BE2C (cell line): Measurements from ENCODE around the gene TTC28. TPM values are rescaled to one million over a fixed set of nuclear protein-coding genes. Genes with fewer than 3 reads are reported as not detected.
"Not testable (repeated sequence)": the region's sequence is repeated elsewhere in the genome, so short reads cannot be mapped to it uniquely, and the experiment has no call there.

Experiments used
- DNase-seq: peaks from one replicate; pipeline ENCODE4 v3.0.0-alpha.2; 2020
- H3K27me3 ChIP-seq: fragments of 250-450 bp; sonication (Bioruptor Pico); 2 replicates; pipeline ENCODE4 v1.5.1; 2020; ENCODE audit warnings: mild to moderate bottlenecking
- H3K36me3 ChIP-seq: fragments of 250-450 bp; sonication (Bioruptor Pico); 2 replicates; pipeline ENCODE4 v1.5.1; 2020; ENCODE audit warnings: mild to moderate bottlenecking
- H3K4me1 ChIP-seq: fragments of 250-450 bp; sonication (Bioruptor Pico); 2 replicates; pipeline ENCODE4 v1.5.1; 2020
- H3K4me3 ChIP-seq: 2 replicates; pipeline ENCODE4 v1.5.1; 2011; ENCODE audit warnings: low read depth, low read length
- H3K9me3 ChIP-seq: fragments of 250-450 bp; sonication (Bioruptor Pico); 2 replicates; pipeline ENCODE4 v1.5.1; 2020
- CTCF ChIP-seq: IDR thresholded peaks from 2 replicates; pipeline ENCODE4 v1.5.1; 2012; ENCODE audit warnings: mild to moderate bottlenecking, low read depth, low read length
- polyA plus RNA-seq: library from polyadenylated mRNA; unstranded; fragments of >200 nt; gene quantifications from one replicate; pipeline ENCODE4 v1.2.1, GENCODE V29; 2012; ENCODE audit warnings: low read depth, missing spikeins; ENCODE audit not compliant: insufficient read length, insufficient read depth

TTC28 gene
- polyA plus RNA-seq: 23.1 TPM

- H3K9me3 ChIP-seq, H3K4me1 ChIP-seq, H3K27me3 ChIP-seq, H3K36me3 ChIP-seq: not testable (repeated sequence)
- peak within 1 kb of the TSS; percentile 93 for H3K4me3 ChIP-seq
- peak; percentile 94 for DNase-seq
These were observed at the start of gene TTC28 for GRCh38 chr22:28679611-28680287. Gene TTC28, minus strand, starts transcription at chr22:28679840. Its CDS starts 117 bp downstream, at chr22:28679723.

- no peak overlapping the region for H3K4me3 ChIP-seq
- H3K36me3 ChIP-seq: peaks cover 19% of the 10 kb centered on the region
- no peaks in the 10 kb centered on the region for H3K27me3 ChIP-seq
- H3K9me3 ChIP-seq: no peaks in the 10 kb centered on the region
- no peaks in the 10 kb centered on the region for H3K4me1 ChIP-seq
- TF ChIP-seq CTCF: no peak
- no peak for DNase-seq
These were observed 49.1 kb upstream of the TTC28 start for GRCh38 chr22:28728621-28729313.

DNA sequence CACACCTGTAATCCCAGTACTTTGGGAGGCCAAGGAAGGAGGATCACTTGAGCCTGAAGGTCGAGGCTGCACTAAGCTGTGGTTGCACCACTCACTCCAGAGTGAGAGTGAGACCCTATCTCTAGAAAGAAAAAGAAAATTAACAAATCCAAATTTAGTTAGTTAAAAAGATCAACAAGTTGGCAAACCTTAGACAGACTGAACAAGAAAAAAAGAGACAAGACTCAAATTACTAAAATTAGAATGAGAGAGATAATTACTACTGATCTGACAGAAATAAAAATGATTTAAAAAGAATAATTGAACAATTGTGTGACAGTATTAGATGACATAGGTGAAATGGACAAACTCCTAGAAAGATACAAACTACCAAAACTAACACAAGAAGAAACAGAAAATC, 48.4 kb upstream of the TTC28 start:
- no peak for DNase-seq
- H3K4me3 ChIP-seq: no peak overlapping the region
- H3K9me3 ChIP-seq: no peaks in the 10 kb centered on the region
- H3K27me3 ChIP-seq: no peaks in the 10 kb centered on the region
- H3K4me1 ChIP-seq: no peaks in the 10 kb centered on the region
- no peak for TF ChIP-seq CTCF
- peaks cover 17% of the 10 kb centered on the region for H3K36me3 ChIP-seq

DNA sequence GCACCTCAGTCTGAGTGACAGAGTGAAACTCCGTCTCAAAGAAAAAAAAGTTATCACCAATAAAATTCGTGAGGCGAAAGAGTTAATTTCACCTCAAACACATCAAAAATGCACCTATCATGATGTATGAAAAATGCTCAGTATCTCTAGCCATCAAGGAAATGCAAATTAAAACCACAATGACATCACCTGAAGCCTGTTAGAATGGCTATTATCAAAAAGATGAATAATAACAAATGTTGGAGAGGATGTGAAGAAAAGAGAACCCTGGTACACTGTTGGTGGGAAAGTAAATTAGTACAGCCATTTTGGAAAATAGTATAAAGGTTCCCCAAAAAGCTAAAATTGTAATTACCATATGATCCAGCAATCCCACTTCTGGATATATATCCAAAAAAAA, 38.4 kb upstream of the TTC28 start:
- no peak for DNase-seq
- no peak for TF ChIP-seq CTCF

DNA sequence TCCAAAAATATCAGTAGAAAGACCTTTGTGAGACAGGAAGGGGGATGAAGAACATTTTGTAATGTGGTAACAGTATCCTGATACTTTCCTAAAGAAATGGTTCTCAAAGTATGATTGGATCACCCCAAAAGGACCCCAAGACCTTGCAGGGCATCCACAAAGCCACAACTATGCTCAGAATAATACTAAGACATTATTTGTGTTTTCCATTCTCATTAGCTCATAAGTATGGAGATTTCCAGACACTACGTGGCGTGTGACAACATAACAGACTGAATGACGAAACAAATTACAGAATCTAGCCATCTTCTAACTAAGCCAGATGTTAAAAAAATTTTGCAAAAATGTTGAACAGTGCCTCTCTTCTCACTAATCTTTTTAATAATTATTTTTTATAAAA, 37.0 kb upstream of the TTC28 start:
- Histone ChIP-seq H3K36me3 (peaks cover 16% of the 10 kb centered on the region), H3K27me3 (no peaks in the 10 kb centered on the region), H3K9me3 (no peaks in the 10 kb centered on the region), H3K4me3 (no peak overlapping the region), H3K4me1 (no peaks in the 10 kb centered on the region)
- DNase-seq: no peak
- TF ChIP-seq CTCF: no peak

More for the DNA sequence above, 38.4 kb upstream of the TTC28 start:
- no peaks in the 10 kb centered on the region for H3K4me1 ChIP-seq
- no peaks in the 10 kb centered on the region for H3K9me3 ChIP-seq
- no peaks in the 10 kb centered on the region for H3K27me3 ChIP-seq
- H3K4me3 ChIP-seq: no peak overlapping the region
- peaks cover 18% of the 10 kb centered on the region for H3K36me3 ChIP-seq

GRCh38 chr22:28715611-28716010, 36.0 kb upstream of the TTC28 start:
- H3K27me3 ChIP-seq: no peaks in the 10 kb centered on the region
- no peak overlapping the region for H3K4me3 ChIP-seq
- H3K9me3 ChIP-seq: no peaks in the 10 kb centered on the region
- H3K4me1 ChIP-seq: peaks cover 7% of the 10 kb centered on the region
- H3K36me3 ChIP-seq: peaks cover 14% of the 10 kb centered on the region
- no peak for TF ChIP-seq CTCF
- no peak for DNase-seq
